Natural killer cell treated with Interleukin-12 subunit alpha and Interleukin-12 subunit beta and Interleukin-15 and Interleukin-18, amount 100 ng/mL, for 72 hours (primary cell): ENCODE measurements around the gene TBC1D10A. TPM values are rescaled to one million over a fixed set of nuclear protein-coding genes. Genes with fewer than 3 reads are reported as not detected.

Experiments used
- ATAC-seq, 2 donors: fragments of 150-1000 bp; cut with Tn5 transposase in 1 of 2; sonication (Bioruptor Pico), chemical (Tn5 transposase) in 1 of 2; 2 replicates each; pipeline ENCODE4 v1.10.0; 2021
- DNase-seq: peaks from one replicate; pipeline ENCODE4 v3.0.0; 2022; ENCODE audit warnings: low spot score
- H3K27ac Mint-ChIP-seq, 2 donors: 1 replicate in 1 of 2; 2 replicates in 1 of 2; pipeline ENCODE4 v1.8.0; 2022; ENCODE audit warnings: mixed read lengths in 2 of 2, mild to moderate bottlenecking in 1 of 2, moderate library complexity in 1 of 2
- H3K27me3 Mint-ChIP-seq, 2 donors: 1 replicate in 1 of 2; 2 replicates in 1 of 2; pipeline ENCODE4 v1.8.0; 2022; ENCODE audit warnings: mixed read lengths in 2 of 2
- H3K36me3 Mint-ChIP-seq: one replicate; pipeline ENCODE4 v1.8.0; 2022; ENCODE audit warnings: mixed read lengths
- H3K4me1 Mint-ChIP-seq, 2 donors: 1 replicate in 1 of 2; 2 replicates in 1 of 2; pipeline ENCODE4 v1.8.0; 2022; ENCODE audit warnings: low read depth in 2 of 2, mixed read lengths in 2 of 2, mild to moderate bottlenecking in 1 of 2
- H3K4me3 Mint-ChIP-seq: one replicate; pipeline ENCODE4 v1.8.0; 2022; ENCODE audit warnings: mixed read lengths
- H3K9me3 Mint-ChIP-seq: 2 replicates; pipeline ENCODE4 v1.8.0; 2022; ENCODE audit warnings: mixed read lengths
- total RNA-seq, 2 donors: library from RNA; stranded (reverse); gene quantifications; one replicate each; pipeline ENCODE4 v1.2.3, GENCODE V29; 2022

The TBC1D10A gene
- total RNA-seq, 2 donors from 2014 or later: 13.9 to 28.3 TPM

GRCh38 chr22:30321461-30321860 is 5.3 kb downstream of the TBC1D10A start:
- Mint-ChIP-seq H3K4me1 (peaks cover 59 to 69% of the 10 kb centered on the region in 2 donors), H3K36me3 (no peaks in the 10 kb centered on the region), H3K9me3 (no peaks in the 10 kb centered on the region), H3K27me3 (no peaks in the 10 kb centered on the region), H3K4me3 (no peak overlapping the region), H3K27ac (peak overlapping the region; percentile 10 to 70)
- no peak for DNase-seq
- ATAC-seq: no peak

GRCh38 chr22:30320021-30320556 is 6.7 kb downstream of the TBC1D10A start:
- no peaks in the 10 kb centered on the region for H3K27me3 Mint-ChIP-seq
- no peaks in the 10 kb centered on the region for H3K36me3 Mint-ChIP-seq
- peak overlapping the region in 1 of 2 donors; percentile 10 for H3K27ac Mint-ChIP-seq

GRCh38 chr22:30318799-30319419 is 7.8 kb downstream of the TBC1D10A start:
- peak overlapping the region; percentile 49 to 52 for H3K27ac Mint-ChIP-seq
- no peaks in the 10 kb centered on the region for H3K27me3 Mint-ChIP-seq
- no peak overlapping the region for H3K4me3 Mint-ChIP-seq
- H3K4me1 Mint-ChIP-seq: peaks cover 64 to 69% of the 10 kb centered on the region in 2 donors
- ATAC-seq (no peak), DNase-seq (no peak)
- no peaks in the 10 kb centered on the region for H3K9me3 Mint-ChIP-seq
- no peaks in the 10 kb centered on the region for H3K36me3 Mint-ChIP-seq

More at GRCh38 chr22:30320021-30320556, 6.7 kb downstream of the TBC1D10A start:
- H3K9me3 Mint-ChIP-seq: no peaks in the 10 kb centered on the region
- DNase-seq (no peak), ATAC-seq (no peak)
- peaks cover 64 to 71% of the 10 kb centered on the region in 2 donors for H3K4me1 Mint-ChIP-seq
- H3K4me3 Mint-ChIP-seq: no peak overlapping the region

GRCh38 chr22:30317778-30318177 is 9.0 kb downstream of the TBC1D10A start:
- Mint-ChIP-seq H3K4me1 (peaks cover 67 to 68% of the 10 kb centered on the region in 2 donors), H3K27ac (peak overlapping the region in 1 of 2 donors; percentile 48)

GRCh38 chr22:30315962-30316576 is 10.7 kb downstream of the TBC1D10A start:
- Mint-ChIP-seq H3K27me3 (no peaks in the 10 kb centered on the region), H3K4me3 (no peak overlapping the region)

More at GRCh38 chr22:30317778-30318177, 9.0 kb downstream of the TBC1D10A start:
- ATAC-seq: no peak
- Mint-ChIP-seq H3K36me3 (no peaks in the 10 kb centered on the region), H3K9me3 (no peaks in the 10 kb centered on the region), H3K4me3 (no peak overlapping the region), H3K27me3 (no peaks in the 10 kb centered on the region)
- no peak for DNase-seq

GRCh38 chr22:30314915-30315314 is 11.8 kb downstream of the TBC1D10A start:
- peak; percentile 76 for DNase-seq
- Mint-ChIP-seq H3K9me3 (no peaks in the 10 kb centered on the region), H3K4me3 (peak overlapping the region; percentile 59), H3K36me3 (no peaks in the 10 kb centered on the region), H3K27me3 (no peaks in the 10 kb centered on the region), H3K27ac (peak overlapping the region; percentile 74 to 83), H3K4me1 (peaks cover 78 to 82% of the 10 kb centered on the region in 2 donors)
- peak; percentile 82 to 89 for ATAC-seq

More at GRCh38 chr22:30315962-30316576, 10.7 kb downstream of the TBC1D10A start:
- Mint-ChIP-seq H3K27ac (peak overlapping the region; percentile 74 to 83), H3K9me3 (no peaks in the 10 kb centered on the region), H3K36me3 (no peaks in the 10 kb centered on the region), H3K4me1 (peaks cover 76 to 80% of the 10 kb centered on the region in 2 donors)
- ATAC-seq (no peak), DNase-seq (no peak)

GRCh38 chr22:30313527-30314363 is 13.0 kb downstream of the TBC1D10A start:
- no peak for ATAC-seq
- no peaks in the 10 kb centered on the region for H3K9me3 Mint-ChIP-seq
- H3K27ac Mint-ChIP-seq: peak overlapping the region; percentile 74 to 83
- no peaks in the 10 kb centered on the region for H3K36me3 Mint-ChIP-seq
- H3K4me1 Mint-ChIP-seq: peaks cover 73 to 77% of the 10 kb centered on the region in 2 donors
- H3K27me3 Mint-ChIP-seq: no peaks in the 10 kb centered on the region
- peak overlapping the region; percentile 59 for H3K4me3 Mint-ChIP-seq
- DNase-seq: no peak

GRCh38 chr22:30312053-30312452 is 14.7 kb downstream of the TBC1D10A start:
- no peak overlapping the region for H3K4me3 Mint-ChIP-seq
- peak overlapping the region; percentile 35 to 61 for H3K27ac Mint-ChIP-seq
- H3K27me3 Mint-ChIP-seq: no peaks in the 10 kb centered on the region
- ATAC-seq (no peak), DNase-seq (no peak)
- peaks cover 75 to 77% of the 10 kb centered on the region in 2 donors for H3K4me1 Mint-ChIP-seq
- H3K9me3 Mint-ChIP-seq: no peaks in the 10 kb centered on the region
- H3K36me3 Mint-ChIP-seq: no peaks in the 10 kb centered on the region

- ATAC-seq: no peak
- no peak for DNase-seq
- H3K9me3 Mint-ChIP-seq: no peaks in the 10 kb centered on the region
- peak overlapping the region; percentile 35 to 97 for H3K27ac Mint-ChIP-seq
- no peak overlapping the region for H3K4me3 Mint-ChIP-seq
- H3K27me3 Mint-ChIP-seq: no peaks in the 10 kb centered on the region
- H3K4me1 Mint-ChIP-seq: peaks cover 79 to 81% of the 10 kb centered on the region in 2 donors
- no peaks in the 10 kb centered on the region for H3K36me3 Mint-ChIP-seq
Observed at GRCh38 chr22:30310881-30311771, 15.6 kb downstream of the TBC1D10A start.

- no peaks in the 10 kb centered on the region for H3K9me3 Mint-ChIP-seq
- H3K27ac Mint-ChIP-seq: peak overlapping the region; percentile 35 to 97
- H3K4me3 Mint-ChIP-seq: no peak overlapping the region
- DNase-seq (no peak), ATAC-seq (no peak)
- no peaks in the 10 kb centered on the region for H3K27me3 Mint-ChIP-seq
- H3K4me1 Mint-ChIP-seq: peaks cover 79 to 81% of the 10 kb centered on the region in 2 donors
- no peaks in the 10 kb centered on the region for H3K36me3 Mint-ChIP-seq
Observed at GRCh38 chr22:30309951-30310741, 16.6 kb downstream of the TBC1D10A start.

GRCh38 chr22:30308518-30309230 is 18.1 kb downstream of the TBC1D10A start:
- no peaks in the 10 kb centered on the region for H3K9me3 Mint-ChIP-seq
- H3K27me3 Mint-ChIP-seq: no peaks in the 10 kb centered on the region
- DNase-seq (no peak), ATAC-seq (no peak)
- H3K4me3 Mint-ChIP-seq: peak overlapping the region; percentile 17
- H3K4me1 Mint-ChIP-seq: peaks cover 79 to 80% of the 10 kb centered on the region in 2 donors
- H3K36me3 Mint-ChIP-seq: no peaks in the 10 kb centered on the region
- peak overlapping the region; percentile 91 to 97 for H3K27ac Mint-ChIP-seq

GRCh38 chr22:30308093-30308492 is 18.6 kb downstream of the TBC1D10A start:
- Mint-ChIP-seq H3K9me3 (no peaks in the 10 kb centered on the region), H3K27me3 (no peaks in the 10 kb centered on the region), H3K4me3 (peak overlapping the region; percentile 17), H3K36me3 (no peaks in the 10 kb centered on the region), H3K4me1 (peaks cover 83 to 84% of the 10 kb centered on the region in 2 donors), H3K27ac (peak overlapping the region; percentile 91 to 97)
- no peak for DNase-seq
- no peak for ATAC-seq
